K562 (cell line): Measurements from ENCODE around the gene PEX3. TPM values are rescaled to one million over a fixed set of nuclear protein-coding genes. Genes with fewer than 3 reads are reported as not detected.

Experiments
- HDAC1 ChIP-seq, 2 experiments: fragments of 450-650 bp; IDR thresholded peaks; 2 replicates each; pipeline ENCODE4 v1.6.1; 2016 to 2017; ENCODE audit warnings: inconsistent platforms in 1 of 2, mild to moderate bottlenecking in 1 of 2, moderate library complexity in 1 of 2
- KLF13 ChIP-seq: fragments of 450-650 bp; IDR thresholded peaks from 2 replicates; pipeline ENCODE4 v1.6.1; 2016; ENCODE audit warnings: missing genetic modification characterization, low read depth, mild to moderate bottlenecking, missing compliant biosample characterization, moderate library complexity, borderline replicate concordance
- RBM14 ChIP-seq: fragments of 200-400 bp; formaldehyde crosslinking; IDR thresholded peaks from 2 replicates; pipeline ENCODE4 v1.6.1; 2018; ENCODE audit warnings: low read depth, mild to moderate bottlenecking, low read length, moderate library complexity, borderline replicate concordance; ENCODE audit not compliant: insufficient read depth
- TFE3 ChIP-seq: fragments of 450-650 bp; formaldehyde crosslinking; IDR thresholded peaks from 2 replicates; pipeline ENCODE4 v1.4.0; 2020; ENCODE audit warnings: mild to moderate bottlenecking, mixed read lengths
- polyA plus RNA-seq, 8 experiments: library from polyadenylated mRNA; depleted of rRNA in 4 of 8; stranded (reverse) in 5 of 8; unstranded in 3 of 8; fragments of >200 nt; fragmentation: Nextera tagmentation in 2 of 8; fragmentation: Illumina TruSeq in 1 of 8; extraction: Ambion mirVana in 2 of 8; extraction: Trizol in 1 of 8; gene quantifications; 2 replicates each; pipeline versions ENCODE4 v1.2.1 to v1.2.3, GENCODE V29; 2011 to 2014; ENCODE audit warnings: inconsistent platforms in 1 of 8, missing spikeins in 1 of 8
- total RNA-seq, 7 experiments: library from RNA; depleted of rRNA in 6 of 7; stranded (reverse); fragments of >200 nt in 6 of 7; fragmentation: Illumina TruSeq in 2 of 7; extraction: Trizol in 2 of 7; gene quantifications; 2 replicates each; pipeline versions ENCODE4 v1.2.1 to v1.2.3, GENCODE V29; 2011 to 2021; ENCODE audit warnings: low replicate concordance in 1 of 7
- TF ChIP-seq, protein P1 (sequence below), 2 experiments: fragments of 450-650 bp in 1 of 2; sonication (generic) in 1 of 2; formaldehyde crosslinking in 1 of 2; IDR thresholded peaks; 2 replicates each; pipeline versions ENCODE4 v1.7.1 to v1.9.0; 2016 to 2022; ENCODE audit warnings: inconsistent platforms in 1 of 2, mild to moderate bottlenecking in 1 of 2, missing genetic modification reagents in 1 of 2
- TF ChIP-seq, protein P2 (sequence below): IDR thresholded peaks from 2 replicates; pipeline ENCODE4 v1.6.1; 2011; ENCODE audit not compliant: insufficient read length; ENCODE audit errors: extremely low read depth
- TF ChIP-seq, protein P3 (sequence below): fragments of 450-650 bp; IDR thresholded peaks from 2 replicates; pipeline ENCODE4 v1.6.1; 2017; ENCODE audit warnings: antibody characterized with exemption, mild to moderate bottlenecking

The PEX3 gene
- total and polyA plus RNA-seq, 9 of the 15 experiments (the other 6 are each of a cell fraction or from before 2014, with no cell fraction given): 17.3 to 69.6 (median 32.7) TPM

- TF ChIP-seq, protein P1, sequence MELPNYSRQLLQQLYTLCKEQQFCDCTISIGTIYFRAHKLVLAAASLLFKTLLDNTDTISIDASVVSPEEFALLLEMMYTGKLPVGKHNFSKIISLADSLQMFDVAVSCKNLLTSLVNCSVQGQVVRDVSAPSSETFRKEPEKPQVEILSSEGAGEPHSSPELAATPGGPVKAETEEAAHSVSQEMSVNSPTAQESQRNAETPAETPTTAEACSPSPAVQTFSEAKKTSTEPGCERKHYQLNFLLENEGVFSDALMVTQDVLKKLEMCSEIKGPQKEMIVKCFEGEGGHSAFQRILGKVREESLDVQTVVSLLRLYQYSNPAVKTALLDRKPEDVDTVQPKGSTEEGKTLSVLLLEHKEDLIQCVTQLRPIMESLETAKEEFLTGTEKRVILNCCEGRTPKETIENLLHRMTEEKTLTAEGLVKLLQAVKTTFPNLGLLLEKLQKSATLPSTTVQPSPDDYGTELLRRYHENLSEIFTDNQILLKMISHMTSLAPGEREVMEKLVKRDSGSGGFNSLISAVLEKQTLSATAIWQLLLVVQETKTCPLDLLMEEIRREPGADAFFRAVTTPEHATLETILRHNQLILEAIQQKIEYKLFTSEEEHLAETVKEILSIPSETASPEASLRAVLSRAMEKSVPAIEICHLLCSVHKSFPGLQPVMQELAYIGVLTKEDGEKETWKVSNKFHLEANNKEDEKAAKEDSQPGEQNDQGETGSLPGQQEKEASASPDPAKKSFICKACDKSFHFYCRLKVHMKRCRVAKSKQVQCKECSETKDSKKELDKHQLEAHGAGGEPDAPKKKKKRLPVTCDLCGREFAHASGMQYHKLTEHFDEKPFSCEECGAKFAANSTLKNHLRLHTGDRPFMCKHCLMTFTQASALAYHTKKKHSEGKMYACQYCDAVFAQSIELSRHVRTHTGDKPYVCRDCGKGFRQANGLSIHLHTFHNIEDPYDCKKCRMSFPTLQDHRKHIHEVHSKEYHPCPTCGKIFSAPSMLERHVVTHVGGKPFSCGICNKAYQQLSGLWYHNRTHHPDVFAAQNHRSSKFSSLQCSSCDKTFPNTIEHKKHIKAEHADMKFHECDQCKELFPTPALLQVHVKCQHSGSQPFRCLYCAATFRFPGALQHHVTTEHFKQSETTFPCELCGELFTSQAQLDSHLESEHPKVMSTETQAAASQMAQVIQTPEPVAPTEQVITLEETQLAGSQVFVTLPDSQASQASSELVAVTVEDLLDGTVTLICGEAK (IDR thresholded peaks at IDR 0.05): peak; percentile 96
- TF ChIP-seq, protein P1 (CRISPR knock-in tag; IDR thresholded peaks at IDR 0.05): no peak
- peak; percentile 94; the same call in 1 of the 2 replicates for TF ChIP-seq KLF13
- TF ChIP-seq, protein P2, sequence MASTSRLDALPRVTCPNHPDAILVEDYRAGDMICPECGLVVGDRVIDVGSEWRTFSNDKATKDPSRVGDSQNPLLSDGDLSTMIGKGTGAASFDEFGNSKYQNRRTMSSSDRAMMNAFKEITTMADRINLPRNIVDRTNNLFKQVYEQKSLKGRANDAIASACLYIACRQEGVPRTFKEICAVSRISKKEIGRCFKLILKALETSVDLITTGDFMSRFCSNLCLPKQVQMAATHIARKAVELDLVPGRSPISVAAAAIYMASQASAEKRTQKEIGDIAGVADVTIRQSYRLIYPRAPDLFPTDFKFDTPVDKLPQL: peak; percentile 52
- TF ChIP-seq, protein P3, sequence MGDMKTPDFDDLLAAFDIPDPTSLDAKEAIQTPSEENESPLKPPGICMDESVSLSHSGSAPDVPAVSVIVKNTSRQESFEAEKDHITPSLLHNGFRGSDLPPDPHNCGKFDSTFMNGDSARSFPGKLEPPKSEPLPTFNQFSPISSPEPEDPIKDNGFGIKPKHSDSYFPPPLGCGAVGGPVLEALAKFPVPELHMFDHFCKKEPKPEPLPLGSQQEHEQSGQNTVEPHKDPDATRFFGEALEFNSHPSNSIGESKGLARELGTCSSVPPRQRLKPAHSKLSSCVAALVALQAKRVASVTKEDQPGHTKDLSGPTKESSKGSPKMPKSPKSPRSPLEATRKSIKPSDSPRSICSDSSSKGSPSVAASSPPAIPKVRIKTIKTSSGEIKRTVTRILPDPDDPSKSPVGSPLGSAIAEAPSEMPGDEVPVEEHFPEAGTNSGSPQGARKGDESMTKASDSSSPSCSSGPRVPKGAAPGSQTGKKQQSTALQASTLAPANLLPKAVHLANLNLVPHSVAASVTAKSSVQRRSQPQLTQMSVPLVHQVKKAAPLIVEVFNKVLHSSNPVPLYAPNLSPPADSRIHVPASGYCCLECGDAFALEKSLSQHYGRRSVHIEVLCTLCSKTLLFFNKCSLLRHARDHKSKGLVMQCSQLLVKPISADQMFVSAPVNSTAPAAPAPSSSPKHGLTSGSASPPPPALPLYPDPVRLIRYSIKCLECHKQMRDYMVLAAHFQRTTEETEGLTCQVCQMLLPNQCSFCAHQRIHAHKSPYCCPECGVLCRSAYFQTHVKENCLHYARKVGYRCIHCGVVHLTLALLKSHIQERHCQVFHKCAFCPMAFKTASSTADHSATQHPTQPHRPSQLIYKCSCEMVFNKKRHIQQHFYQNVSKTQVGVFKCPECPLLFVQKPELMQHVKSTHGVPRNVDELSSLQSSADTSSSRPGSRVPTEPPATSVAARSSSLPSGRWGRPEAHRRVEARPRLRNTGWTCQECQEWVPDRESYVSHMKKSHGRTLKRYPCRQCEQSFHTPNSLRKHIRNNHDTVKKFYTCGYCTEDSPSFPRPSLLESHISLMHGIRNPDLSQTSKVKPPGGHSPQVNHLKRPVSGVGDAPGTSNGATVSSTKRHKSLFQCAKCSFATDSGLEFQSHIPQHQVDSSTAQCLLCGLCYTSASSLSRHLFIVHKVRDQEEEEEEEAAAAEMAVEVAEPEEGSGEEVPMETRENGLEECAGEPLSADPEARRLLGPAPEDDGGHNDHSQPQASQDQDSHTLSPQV: no peak
- peak in 1 of 2 experiments; percentile 79; a peak in 2 of 4 replicates for TF ChIP-seq HDAC1 (IDR thresholded peaks at IDR 0.05)
- no peak for TF ChIP-seq RBM14
- TF ChIP-seq TFE3: no peak
Observed at GRCh38 chr6:143450453-143451371, at the start of gene PEX3, which contains the start of gene ADAT2 (continued).
